Measurements from ENCODE around the gene LOXHD1. TPM values are rescaled to one million over a fixed set of nuclear protein-coding genes. Genes with fewer than 3 reads are reported as not detected.

The LOXHD1 gene
- total and polyA plus RNA-seq, 2 donors (not counting 1 experiment from before 2014, with no cell fraction given): not detected

- H3K4me1 Mint-ChIP-seq: no peaks in the 10 kb centered on the region
- no peak overlapping the region for H3K27ac ChIP-seq (ENCODE audit: low read length in 2 of 2)
- H3K4me3 ChIP-seq (ENCODE audit: control extremely low read depth in 1 of 5, extremely low read depth in 1 of 5, insufficient read depth in 1 of 5, low read depth in 2 of 5, low read length in 4 of 5): no peak overlapping the region
- H3K4me1 ChIP-seq (ENCODE audit: control insufficient read depth in 2 of 2, insufficient read depth in 2 of 2, low read length in 2 of 2): no peaks in the 10 kb centered on the region
- no peak overlapping the region for H3K4me3 Mint-ChIP-seq
- ChIA-PET POLR2A (interaction anchor here (0.7 kb wide), 1 partner anchor 651 kb away, joined by 6 read pairs; no protein-coding TSS in a partner anchor), CTCF (no interaction called here)
- H2AFZ ChIP-seq (ENCODE audit: insufficient read depth, low read depth, low read length, poor library complexity, severe bottlenecking): no peak overlapping the region
- no peak overlapping the region for H3K27ac Mint-ChIP-seq
- H3K36me3 ChIP-seq (replicated peaks in 1 of 2; ENCODE audit: control extremely low read depth in 1 of 2, control insufficient read depth in 1 of 2, extremely low read depth in 1 of 2, insufficient read depth in 2 of 2, low read length in 1 of 2): no peaks in the 10 kb centered on the region
- ATAC-seq (ENCODE audit: low read depth): no peak
- no peak overlapping the region for H3K4me2 ChIP-seq (replicated peaks; ENCODE audit: low read depth, low read length, poor library complexity, severe bottlenecking)
- no peak for TF ChIP-seq EZH2 (IDR thresholded peaks at IDR 0.05; ENCODE audit: borderline replicate concordance, insufficient read depth, low read depth, low read length, poor library complexity, severe bottlenecking)
- TF ChIP-seq, protein P1, sequence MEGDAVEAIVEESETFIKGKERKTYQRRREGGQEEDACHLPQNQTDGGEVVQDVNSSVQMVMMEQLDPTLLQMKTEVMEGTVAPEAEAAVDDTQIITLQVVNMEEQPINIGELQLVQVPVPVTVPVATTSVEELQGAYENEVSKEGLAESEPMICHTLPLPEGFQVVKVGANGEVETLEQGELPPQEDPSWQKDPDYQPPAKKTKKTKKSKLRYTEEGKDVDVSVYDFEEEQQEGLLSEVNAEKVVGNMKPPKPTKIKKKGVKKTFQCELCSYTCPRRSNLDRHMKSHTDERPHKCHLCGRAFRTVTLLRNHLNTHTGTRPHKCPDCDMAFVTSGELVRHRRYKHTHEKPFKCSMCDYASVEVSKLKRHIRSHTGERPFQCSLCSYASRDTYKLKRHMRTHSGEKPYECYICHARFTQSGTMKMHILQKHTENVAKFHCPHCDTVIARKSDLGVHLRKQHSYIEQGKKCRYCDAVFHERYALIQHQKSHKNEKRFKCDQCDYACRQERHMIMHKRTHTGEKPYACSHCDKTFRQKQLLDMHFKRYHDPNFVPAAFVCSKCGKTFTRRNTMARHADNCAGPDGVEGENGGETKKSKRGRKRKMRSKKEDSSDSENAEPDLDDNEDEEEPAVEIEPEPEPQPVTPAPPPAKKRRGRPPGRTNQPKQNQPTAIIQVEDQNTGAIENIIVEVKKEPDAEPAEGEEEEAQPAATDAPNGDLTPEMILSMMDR (IDR thresholded peaks at IDR 0.05): no peak
- no peaks in the 10 kb centered on the region for H3K9me3 ChIP-seq (ENCODE audit: control extremely low read depth in 1 of 3, control insufficient read depth in 2 of 3, insufficient read depth in 1 of 3, low read length in 2 of 3)
- peaks cover 2% of the 10 kb centered on the region for H3K9me3 Mint-ChIP-seq (ENCODE audit: insufficient read depth)
- H3K9ac ChIP-seq (ENCODE audit: low read length): no peak overlapping the region
- H3K27me3 ChIP-seq (replicated peaks in 1 of 4; ENCODE audit: control extremely low read depth in 1 of 4, control insufficient read depth in 3 of 4, insufficient read depth in 4 of 4, low read length in 3 of 4): peaks cover 0 to 3% (median 0%) of the 10 kb centered on the region in 4 experiments
- DNase-seq: no peak
- no peaks in the 10 kb centered on the region for H3K79me2 ChIP-seq (ENCODE audit: control insufficient read depth, insufficient read depth, low read length)
- intact Hi-C loops (cut with micrococcal nuclease): no loop called here
- no peaks in the 10 kb centered on the region for H3K27me3 Mint-ChIP-seq
- H4K20me1 ChIP-seq (ENCODE audit: control insufficient read depth, insufficient read depth, low read length, poor library complexity, severe bottlenecking): no peaks in the 10 kb centered on the region
These were observed 39.7 kb upstream of the LOXHD1 start for GRCh38 chr18:46696702-46697101.

DNA sequence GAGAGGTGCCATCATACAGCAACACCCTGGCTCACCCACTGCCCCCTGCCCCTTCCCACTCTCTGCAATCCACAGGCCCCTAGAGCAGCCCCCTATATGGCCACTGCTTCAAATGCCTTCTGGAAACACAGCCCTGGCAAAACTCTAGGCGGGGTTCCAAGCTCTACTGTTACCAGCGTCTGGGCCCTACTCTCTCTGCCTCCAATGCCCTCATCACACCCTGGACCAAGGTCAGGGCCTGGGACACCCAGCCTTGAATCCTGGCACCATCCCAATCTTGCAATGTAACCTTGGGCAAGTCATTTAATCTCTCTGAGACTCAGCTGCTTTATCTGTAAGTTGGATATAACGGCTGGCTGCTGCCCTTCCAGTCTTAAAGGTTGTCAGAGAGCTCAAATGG, 39.2 kb upstream of the LOXHD1 start:
- no peaks in the 10 kb centered on the region for H3K4me1 Mint-ChIP-seq
- CTCF ChIA-PET: interaction anchor here (0.6 kb wide), 1 partner anchor 120 kb away, joined by 3 read pairs; no protein-coding TSS in a partner anchor
- H3K4me3 ChIP-seq (ENCODE audit: control extremely low read depth in 1 of 5, extremely low read depth in 1 of 5, insufficient read depth in 1 of 5, low read depth in 2 of 5, low read length in 4 of 5): no peak overlapping the region
- H3K27ac ChIP-seq (ENCODE audit: low read length in 2 of 2): no peak overlapping the region
- H3K9me3 ChIP-seq (ENCODE audit: control extremely low read depth in 1 of 3, control insufficient read depth in 2 of 3, insufficient read depth in 1 of 3, low read length in 2 of 3): no peaks in the 10 kb centered on the region
- no peak for DNase-seq
- H3K27me3 ChIP-seq (replicated peaks in 1 of 4; ENCODE audit: control extremely low read depth in 1 of 4, control insufficient read depth in 3 of 4, insufficient read depth in 4 of 4, low read length in 3 of 4): peaks cover 0 to 3% (median 0%) of the 10 kb centered on the region in 4 experiments
- no peak for ATAC-seq (ENCODE audit: low read depth)
- H3K79me2 ChIP-seq (ENCODE audit: control insufficient read depth, insufficient read depth, low read length): no peaks in the 10 kb centered on the region
- no peaks in the 10 kb centered on the region for H3K4me1 ChIP-seq (ENCODE audit: control insufficient read depth in 2 of 2, insufficient read depth in 2 of 2, low read length in 2 of 2)
- 91% methylated on average over 2 of the region's 3 CpGs for WGBS (ENCODE audit: insufficient coverage)
- POLR2A ChIA-PET: no interaction called here
- no peak for TF ChIP-seq EZH2 (IDR thresholded peaks at IDR 0.05; ENCODE audit: borderline replicate concordance, insufficient read depth, low read depth, low read length, poor library complexity, severe bottlenecking)
- TF ChIP-seq, protein P1 (IDR thresholded peaks at IDR 0.05): no peak
- no peaks in the 10 kb centered on the region for H4K20me1 ChIP-seq (ENCODE audit: control insufficient read depth, insufficient read depth, low read length, poor library complexity, severe bottlenecking)
- intact Hi-C loops (cut with micrococcal nuclease): no loop called here
- H2AFZ ChIP-seq (ENCODE audit: insufficient read depth, low read depth, low read length, poor library complexity, severe bottlenecking): no peak overlapping the region
- no peak overlapping the region for H3K4me2 ChIP-seq (replicated peaks; ENCODE audit: low read depth, low read length, poor library complexity, severe bottlenecking)
- H3K27me3 Mint-ChIP-seq: no peaks in the 10 kb centered on the region
- H3K9ac ChIP-seq (ENCODE audit: low read length): no peak overlapping the region
- H3K4me3 Mint-ChIP-seq: no peak overlapping the region
- peaks cover 2% of the 10 kb centered on the region for H3K9me3 Mint-ChIP-seq (ENCODE audit: insufficient read depth)
- H3K36me3 ChIP-seq (replicated peaks in 1 of 2; ENCODE audit: control extremely low read depth in 1 of 2, control insufficient read depth in 1 of 2, extremely low read depth in 1 of 2, insufficient read depth in 2 of 2, low read length in 1 of 2): no peaks in the 10 kb centered on the region
- H3K27ac Mint-ChIP-seq: no peak overlapping the region

Measured in B cell (primary cell).